GM12878 (cell line): ENCODE data around the gene DTD1. TPM values are rescaled to one million over a fixed set of nuclear protein-coding genes. Genes with fewer than 3 reads are reported as not detected.

Experiments used
- ATAC-seq: fragments of 200-7000 bp; cut with Tn5 transposase; 3 replicates; pipeline ENCODE4 v1.9.1; 2020; ENCODE audit warnings: mild to moderate bottlenecking, moderate library complexity
- BruUV-seq: library from RNA; stranded (reverse); fragments of 400-500 nt; replicated peaks from 2 replicates; lab custom pipeline; 2021; lab: Mats Ljungman, UMichigan
- CTCF ChIA-PET: fragments of 300-600 bp; sonication (Branson Sonifier 250); formaldehyde crosslinking; extraction: SDS; loops from one replicate; lab custom pipeline; 2021; ENCODE audit warnings: inconsistent platforms; lab: Yijun Ruan, JAX
- POLR2A ChIA-PET: fragments of 350-600 bp; formaldehyde crosslinking; extraction: SDS; loops from one replicate; lab custom pipeline; 2021; ENCODE audit warnings: inconsistent platforms; lab: Charles Lee
- RAD21 ChIA-PET: fragments of 300-600 bp; sonication (Branson Sonifier 250); formaldehyde crosslinking; loops from one replicate; lab custom pipeline; 2023; ENCODE audit warnings: antibody characterized with exemption; ENCODE audit not compliant: unreplicated experiment; lab: Charles Lee
- SMC1A ChIA-PET: fragments of 300-600 bp; sonication (Branson Sonifier 250); formaldehyde crosslinking; loops from one replicate; lab custom pipeline; 2023; ENCODE audit not compliant: unreplicated experiment, uncharacterized antibody; lab: Charles Lee
- DNase-seq: peaks from one replicate; pipeline ENCODE4 v3.0.0-alpha.2; 2011; ENCODE audit warnings: low read depth, low spot score
- FAIRE-seq: peaks from 3 replicates; lab custom pipeline; 2011; peaks lifted over from hg19 to GRCh38; lab: Jason Lieb, UNC
- H2AFZ ChIP-seq: 2 replicates; pipeline ENCODE4 v1.6.0; 2011; ENCODE audit warnings: low read depth, low read length, control low read depth; ENCODE audit not compliant: control insufficient read depth
- H3K27ac ChIP-seq: 2 replicates; pipeline ENCODE4 v1.5.1; 2011; ENCODE audit warnings: control low read depth; ENCODE audit not compliant: control insufficient read depth, insufficient read depth
- H3K27me3 ChIP-seq, 2 experiments: replicated peaks in 1 of 2; 2 replicates each; pipeline versions ENCODE4 v1.6.0 to v1.6.1; 2011; ENCODE audit warnings: low read length in 1 of 2; ENCODE audit not compliant: control insufficient read depth in 2 of 2, insufficient read depth in 2 of 2
- H3K36me3 ChIP-seq, 2 experiments: 2 replicates each; pipeline ENCODE4 v1.5.1; 2011; ENCODE audit warnings: low read length in 1 of 2; ENCODE audit not compliant: control insufficient read depth in 2 of 2, insufficient read depth in 2 of 2
- H3K4me1 ChIP-seq: 2 replicates; pipeline ENCODE4 v1.6.1; 2011; ENCODE audit warnings: mild to moderate bottlenecking, low read length, moderate library complexity, mixed read lengths; ENCODE audit not compliant: control insufficient read depth, insufficient read depth
- H3K4me2 ChIP-seq: 2 replicates; pipeline ENCODE4 v1.6.0; 2011; ENCODE audit warnings: control low read depth; ENCODE audit not compliant: control insufficient read depth, insufficient read depth
- H3K4me3 ChIP-seq: fragments of 200-600 bp; sonication (generic); 2 replicates; pipeline ENCODE4 v1.5.1; 2016
- H3K79me2 ChIP-seq: 2 replicates; pipeline ENCODE4 v1.6.0; 2011; ENCODE audit warnings: low read length; ENCODE audit not compliant: control insufficient read depth, insufficient read depth
- H3K9ac ChIP-seq: 2 replicates; pipeline ENCODE4 v1.8.0; 2011; ENCODE audit warnings: low read length, control low read depth, mixed read lengths; ENCODE audit not compliant: control insufficient read depth, insufficient read depth
- H3K9me3 ChIP-seq: replicated peaks from 3 replicates; pipeline ENCODE4 v1.5.1; 2011; ENCODE audit warnings: mild to moderate bottlenecking, low read length; ENCODE audit not compliant: control insufficient read depth, insufficient read depth
- H4K20me1 ChIP-seq: 2 replicates; pipeline ENCODE4 v1.6.0; 2011; ENCODE audit not compliant: control insufficient read depth, insufficient read depth
- BACH1 ChIP-seq: fragments of 450-650 bp; IDR thresholded peaks from 2 replicates; pipeline ENCODE4 v1.6.1; 2017; ENCODE audit warnings: mild to moderate bottlenecking, borderline replicate concordance
- BRCA1 ChIP-seq: IDR thresholded peaks from 2 replicates; pipeline ENCODE4 v1.6.1; 2011; ENCODE audit warnings: low read depth, low read length, improper control_type of control experiment
- CBFB ChIP-seq: IDR thresholded peaks from 2 replicates; pipeline ENCODE4 v1.6.1; 2016; ENCODE audit warnings: antibody characterized with exemption, low read depth
- ESRRA ChIP-seq: IDR thresholded peaks from 2 replicates; pipeline ENCODE4 v1.6.1; 2012; ENCODE audit warnings: mild to moderate bottlenecking, low read length, improper control_type of control experiment
- LARP7 ChIP-seq: fragments of 450-650 bp; IDR thresholded peaks from 2 replicates; pipeline ENCODE4 v1.6.1; 2017; ENCODE audit warnings: mild to moderate bottlenecking
- NBN ChIP-seq: fragments of 450-650 bp; IDR thresholded peaks from 2 replicates; pipeline ENCODE4 v1.6.1; 2016
- NRF1 ChIP-seq: conservative IDR thresholded peaks from 2 replicates; pipeline ENCODE4 v1.6.1; 2011; ENCODE audit warnings: mild to moderate bottlenecking, low read depth, low read length, improper control_type of control experiment
- RBBP5 ChIP-seq: fragments of 200-600 bp; sonication (generic); conservative IDR thresholded peaks from 2 replicates; pipeline ENCODE4 v1.6.1; 2016
- SRF ChIP-seq, 2 experiments: IDR thresholded peaks; 2 replicates each; pipeline ENCODE4 v1.6.1; 2011; ENCODE audit warnings: low read depth in 2 of 2, low read length in 2 of 2, mild to moderate bottlenecking in 1 of 2, moderate library complexity in 1 of 2
- WGBS: methylation state at CpG from one replicate; pipeline ENCODE4 v1.1.6; 2016; ENCODE audit warnings: low lambda C conversion rate; ENCODE audit not compliant: insufficient replicate concordance, insufficient coverage; ENCODE audit errors: missing lambda C conversion rate; 5-methylcytosine and 5-hydroxymethylcytosine counted together
- in situ Hi-C: fragments of 300-500 bp; cut with MboI; formaldehyde crosslinking; loops from 9 replicates; pipeline ENCODE4 v1.14.3; 2018; ENCODE audit warnings: mixed read lengths
- intact Hi-C: fragments of 100-400 bp; cut with micrococcal nuclease; formaldehyde crosslinking; loops from one replicate; pipeline ENCODE4 v1.14.2; 2022; ENCODE audit not compliant: unreplicated experiment
- polyA plus RNA-seq, 11 experiments: library from polyadenylated mRNA; depleted of rRNA in 4 of 11; unstranded in 6 of 11; stranded (reverse) in 5 of 11; fragments of >200 nt; fragmentation: Nextera tagmentation in 4 of 11; fragmentation: Illumina TruSeq in 1 of 11; extraction: Ambion mirVana in 4 of 11; extraction: Trizol in 1 of 11; gene quantifications; 1 replicate in 1 of 11; 2 replicates in 10 of 11; pipeline versions ENCODE4 v1.2.1 to v1.2.3, GENCODE V29; 2011 to 2016; ENCODE audit warnings: inconsistent platforms in 2 of 11, missing spikeins in 2 of 11, low read depth in 1 of 11
- total RNA-seq, 4 experiments: library from RNA; depleted of rRNA in 3 of 4; stranded (reverse); fragments of >200 nt in 3 of 4; fragmentation: Illumina TruSeq in 1 of 4; extraction: Trizol in 1 of 4; gene quantifications; 2 replicates each; pipeline versions ENCODE4 v1.2.1 to v1.2.3, GENCODE V29; 2013 to 2021
- TF ChIP-seq, protein P1 (sequence below): fragments of 150-350 bp; IDR thresholded peaks from 2 replicates; pipeline ENCODE4 v1.6.1; 2016; ENCODE audit warnings: low read depth, low read length
- TF ChIP-seq, protein P2 (sequence below): fragments of 450-650 bp; IDR thresholded peaks from 2 replicates; pipeline ENCODE4 v1.6.1; 2018; ENCODE audit warnings: mild to moderate bottlenecking, low read depth, moderate library complexity; ENCODE audit not compliant: partially characterized antibody
- TF ChIP-seq, protein P3 (sequence below): IDR thresholded peaks from 2 replicates; pipeline ENCODE4 v1.6.1; 2011; ENCODE audit warnings: low read depth, mild to moderate bottlenecking, low read length, moderate library complexity, borderline replicate concordance; ENCODE audit errors: extremely low read depth
- TF ChIP-seq, protein P4 (sequence below): IDR thresholded peaks from 2 replicates; pipeline ENCODE4 v1.6.1; 2012; ENCODE audit warnings: improper control_type of control experiment, low read depth, low read length; ENCODE audit not compliant: insufficient replicate concordance

Gene DTD1
- total and polyA plus RNA-seq, 10 of the 15 experiments (the other 5 are each of a cell fraction or from before 2014, with no cell fraction given) = 24.3 to 99.8 (median 63.3) TPM

DNA sequence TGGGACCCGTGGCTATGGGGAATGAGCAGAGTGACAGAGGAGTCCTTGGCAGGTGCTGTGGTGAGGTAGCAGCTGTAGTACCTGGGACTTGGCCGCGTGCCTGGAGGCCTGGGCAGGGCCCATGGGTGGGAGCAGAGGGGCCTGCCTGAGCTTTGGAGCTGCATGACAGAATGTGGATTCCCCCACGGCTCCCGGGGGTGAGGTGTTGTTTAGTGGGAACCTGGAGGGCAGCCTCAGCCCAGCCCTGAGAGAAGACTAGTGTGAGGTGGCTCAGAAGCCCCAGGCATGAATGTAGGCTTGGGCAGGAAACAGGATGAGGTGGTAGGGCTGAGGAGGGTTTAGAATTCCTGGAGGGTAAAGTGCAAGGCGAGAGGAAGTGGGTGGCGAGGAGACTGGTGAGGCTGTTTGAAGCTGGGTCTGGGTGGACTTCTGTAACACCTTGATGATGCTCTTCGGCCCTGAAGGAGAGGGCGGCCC is 139.2 kb downstream of the DTD1 start:
- in situ Hi-C loops (no loop called here), intact Hi-C loops (no loop called here)
- POLR2A ChIA-PET = no interaction called here
- SMC1A ChIA-PET = interaction anchor here (1.6 to 1.9 kb wide), 2 partner anchors 24 to 95 kb away, joined by 3 to 4 read pairs; no protein-coding TSS in a partner anchor
- Histone ChIP-seq H3K27ac (no peak overlapping the region), H3K27me3 (no peaks in the 10 kb centered on the region), H3K9me3 (no peaks in the 10 kb centered on the region), H4K20me1 (no peaks in the 10 kb centered on the region), H3K4me3 (no peak overlapping the region), H3K4me1 (peaks cover 18% of the 10 kb centered on the region), H2AFZ (no peak overlapping the region), H3K79me2 (no peaks in the 10 kb centered on the region), H3K9ac (no peak overlapping the region), H3K4me2 (no peak overlapping the region), H3K36me3 (no peaks in the 10 kb centered on the region)
- ATAC-seq (no peak), FAIRE-seq (no peak), DNase-seq (no peak)
- BruUV-seq = no TSS peak
- RAD21 ChIA-PET = no interaction called here
- CTCF ChIA-PET = interaction anchor here (0.9 to 2.4 kb wide), 3 partner anchors 9 to 95 kb away, joined by 3 to 11 read pairs (median 11); no protein-coding TSS in a partner anchor
- 92% methylated on average over 9 of the region's 9 CpGs for WGBS
- TF ChIP-seq, protein P1, sequence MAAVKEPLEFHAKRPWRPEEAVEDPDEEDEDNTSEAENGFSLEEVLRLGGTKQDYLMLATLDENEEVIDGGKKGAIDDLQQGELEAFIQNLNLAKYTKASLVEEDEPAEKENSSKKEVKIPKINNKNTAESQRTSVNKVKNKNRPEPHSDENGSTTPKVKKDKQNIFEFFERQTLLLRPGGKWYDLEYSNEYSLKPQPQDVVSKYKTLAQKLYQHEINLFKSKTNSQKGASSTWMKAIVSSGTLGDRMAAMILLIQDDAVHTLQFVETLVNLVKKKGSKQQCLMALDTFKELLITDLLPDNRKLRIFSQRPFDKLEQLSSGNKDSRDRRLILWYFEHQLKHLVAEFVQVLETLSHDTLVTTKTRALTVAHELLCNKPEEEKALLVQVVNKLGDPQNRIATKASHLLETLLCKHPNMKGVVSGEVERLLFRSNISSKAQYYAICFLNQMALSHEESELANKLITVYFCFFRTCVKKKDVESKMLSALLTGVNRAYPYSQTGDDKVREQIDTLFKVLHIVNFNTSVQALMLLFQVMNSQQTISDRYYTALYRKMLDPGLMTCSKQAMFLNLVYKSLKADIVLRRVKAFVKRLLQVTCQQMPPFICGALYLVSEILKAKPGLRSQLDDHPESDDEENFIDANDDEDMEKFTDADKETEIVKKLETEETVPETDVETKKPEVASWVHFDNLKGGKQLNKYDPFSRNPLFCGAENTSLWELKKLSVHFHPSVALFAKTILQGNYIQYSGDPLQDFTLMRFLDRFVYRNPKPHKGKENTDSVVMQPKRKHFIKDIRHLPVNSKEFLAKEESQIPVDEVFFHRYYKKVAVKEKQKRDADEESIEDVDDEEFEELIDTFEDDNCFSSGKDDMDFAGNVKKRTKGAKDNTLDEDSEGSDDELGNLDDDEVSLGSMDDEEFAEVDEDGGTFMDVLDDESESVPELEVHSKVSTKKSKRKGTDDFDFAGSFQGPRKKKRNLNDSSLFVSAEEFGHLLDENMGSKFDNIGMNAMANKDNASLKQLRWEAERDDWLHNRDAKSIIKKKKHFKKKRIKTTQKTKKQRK = no peak
- TF ChIP-seq BACH1 = no peak
- no peak for TF ChIP-seq NRF1
- TF ChIP-seq, protein P2, sequence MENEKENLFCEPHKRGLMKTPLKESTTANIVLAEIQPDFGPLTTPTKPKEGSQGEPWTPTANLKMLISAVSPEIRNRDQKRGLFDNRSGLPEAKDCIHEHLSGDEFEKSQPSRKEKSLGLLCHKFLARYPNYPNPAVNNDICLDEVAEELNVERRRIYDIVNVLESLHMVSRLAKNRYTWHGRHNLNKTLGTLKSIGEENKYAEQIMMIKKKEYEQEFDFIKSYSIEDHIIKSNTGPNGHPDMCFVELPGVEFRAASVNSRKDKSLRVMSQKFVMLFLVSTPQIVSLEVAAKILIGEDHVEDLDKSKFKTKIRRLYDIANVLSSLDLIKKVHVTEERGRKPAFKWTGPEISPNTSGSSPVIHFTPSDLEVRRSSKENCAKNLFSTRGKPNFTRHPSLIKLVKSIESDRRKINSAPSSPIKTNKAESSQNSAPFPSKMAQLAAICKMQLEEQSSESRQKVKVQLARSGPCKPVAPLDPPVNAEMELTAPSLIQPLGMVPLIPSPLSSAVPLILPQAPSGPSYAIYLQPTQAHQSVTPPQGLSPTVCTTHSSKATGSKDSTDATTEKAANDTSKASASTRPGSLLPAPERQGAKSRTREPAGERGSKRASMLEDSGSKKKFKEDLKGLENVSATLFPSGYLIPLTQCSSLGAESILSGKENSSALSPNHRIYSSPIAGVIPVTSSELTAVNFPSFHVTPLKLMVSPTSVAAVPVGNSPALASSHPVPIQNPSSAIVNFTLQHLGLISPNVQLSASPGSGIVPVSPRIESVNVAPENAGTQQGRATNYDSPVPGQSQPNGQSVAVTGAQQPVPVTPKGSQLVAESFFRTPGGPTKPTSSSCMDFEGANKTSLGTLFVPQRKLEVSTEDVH = no peak
- TF ChIP-seq ESRRA = no peak
- TF ChIP-seq, protein P3, sequence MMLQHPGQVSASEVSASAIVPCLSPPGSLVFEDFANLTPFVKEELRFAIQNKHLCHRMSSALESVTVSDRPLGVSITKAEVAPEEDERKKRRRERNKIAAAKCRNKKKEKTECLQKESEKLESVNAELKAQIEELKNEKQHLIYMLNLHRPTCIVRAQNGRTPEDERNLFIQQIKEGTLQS = no peak
- TF ChIP-seq RBBP5 = no peak
- TF ChIP-seq, protein P4, sequence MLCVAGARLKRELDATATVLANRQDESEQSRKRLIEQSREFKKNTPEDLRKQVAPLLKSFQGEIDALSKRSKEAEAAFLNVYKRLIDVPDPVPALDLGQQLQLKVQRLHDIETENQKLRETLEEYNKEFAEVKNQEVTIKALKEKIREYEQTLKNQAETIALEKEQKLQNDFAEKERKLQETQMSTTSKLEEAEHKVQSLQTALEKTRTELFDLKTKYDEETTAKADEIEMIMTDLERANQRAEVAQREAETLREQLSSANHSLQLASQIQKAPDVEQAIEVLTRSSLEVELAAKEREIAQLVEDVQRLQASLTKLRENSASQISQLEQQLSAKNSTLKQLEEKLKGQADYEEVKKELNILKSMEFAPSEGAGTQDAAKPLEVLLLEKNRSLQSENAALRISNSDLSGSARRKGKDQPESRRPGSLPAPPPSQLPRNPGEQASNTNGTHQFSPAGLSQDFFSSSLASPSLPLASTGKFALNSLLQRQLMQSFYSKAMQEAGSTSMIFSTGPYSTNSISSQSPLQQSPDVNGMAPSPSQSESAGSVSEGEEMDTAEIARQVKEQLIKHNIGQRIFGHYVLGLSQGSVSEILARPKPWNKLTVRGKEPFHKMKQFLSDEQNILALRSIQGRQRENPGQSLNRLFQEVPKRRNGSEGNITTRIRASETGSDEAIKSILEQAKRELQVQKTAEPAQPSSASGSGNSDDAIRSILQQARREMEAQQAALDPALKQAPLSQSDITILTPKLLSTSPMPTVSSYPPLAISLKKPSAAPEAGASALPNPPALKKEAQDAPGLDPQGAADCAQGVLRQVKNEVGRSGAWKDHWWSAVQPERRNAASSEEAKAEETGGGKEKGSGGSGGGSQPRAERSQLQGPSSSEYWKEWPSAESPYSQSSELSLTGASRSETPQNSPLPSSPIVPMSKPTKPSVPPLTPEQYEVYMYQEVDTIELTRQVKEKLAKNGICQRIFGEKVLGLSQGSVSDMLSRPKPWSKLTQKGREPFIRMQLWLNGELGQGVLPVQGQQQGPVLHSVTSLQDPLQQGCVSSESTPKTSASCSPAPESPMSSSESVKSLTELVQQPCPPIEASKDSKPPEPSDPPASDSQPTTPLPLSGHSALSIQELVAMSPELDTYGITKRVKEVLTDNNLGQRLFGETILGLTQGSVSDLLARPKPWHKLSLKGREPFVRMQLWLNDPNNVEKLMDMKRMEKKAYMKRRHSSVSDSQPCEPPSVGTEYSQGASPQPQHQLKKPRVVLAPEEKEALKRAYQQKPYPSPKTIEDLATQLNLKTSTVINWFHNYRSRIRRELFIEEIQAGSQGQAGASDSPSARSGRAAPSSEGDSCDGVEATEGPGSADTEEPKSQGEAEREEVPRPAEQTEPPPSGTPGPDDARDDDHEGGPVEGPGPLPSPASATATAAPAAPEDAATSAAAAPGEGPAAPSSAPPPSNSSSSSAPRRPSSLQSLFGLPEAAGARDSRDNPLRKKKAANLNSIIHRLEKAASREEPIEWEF = no peak
- TF ChIP-seq CBFB = no peak
- TF ChIP-seq LARP7 = no peak
- TF ChIP-seq BRCA1 = no peak
- TF ChIP-seq SRF (IDR thresholded peaks at IDR 0.05; ENCODE audit: low read depth in 2 of 2, low read length in 2 of 2) = no peak
- TF ChIP-seq NBN = no peak
